K562 (cell line): Measurements from ENCODE around the gene PARD3B. TPM values are rescaled to one million over a fixed set of nuclear protein-coding genes. Genes with fewer than 3 reads are reported as not detected.

Experiments used
- ATAC-seq: fragments of 200-7000 bp; cut with Tn5 transposase; 3 replicates; pipeline ENCODE4 v1.9.1; 2020; ENCODE audit warnings: moderate library complexity
- BruUV-seq: library from RNA; stranded (reverse); fragments of 400-500 nt; replicated peaks from 2 replicates; lab custom pipeline; 2021; lab: Mats Ljungman, UMichigan
- CTCF ChIA-PET: fragments of 300-600 bp; formaldehyde crosslinking; extraction: SDS; loops from one replicate; lab custom pipeline; 2021; ENCODE audit warnings: low intra/inter-chr PET ratio; lab: Yijun Ruan, JAX
- POLR2A ChIA-PET: fragments of 300-600, 350-650 bp; sonication (Branson Sonifier 250); formaldehyde crosslinking; extraction: SDS; loops from one replicate; lab custom pipeline; 2021; ENCODE audit warnings: antibody characterized with exemption, inconsistent platforms; lab: Yijun Ruan, JAX
- DNase-seq, 4 experiments: peaks; one replicate each; pipeline versions ENCODE4 v3.0.0 to v3.0.0-alpha.2; 2011 to 2018; ENCODE audit warnings: low spot score in 3 of 4, mixed read lengths in 3 of 4; ENCODE audit errors: extremely low read depth in 1 of 4
- FAIRE-seq: peaks from 2 replicates; lab custom pipeline; 2011; peaks lifted over from hg19 to GRCh38; lab: Jason Lieb, UNC
- H2AFZ ChIP-seq: 2 replicates; pipeline ENCODE4 v1.6.0; 2011; ENCODE audit warnings: low read depth, low read length, control low read depth, inconsistent platforms
- H3K27ac ChIP-seq: fragments of 200-600 bp; 3 replicates; pipeline ENCODE4 v1.8.0; 2011; ENCODE audit warnings: low read depth, mild to moderate bottlenecking, control low read depth, inconsistent platforms, low read length, moderate library complexity, mixed read lengths; ENCODE audit errors: extremely low read depth
- H3K27me3 ChIP-seq, 2 experiments: fragments of 300-600 bp in 1 of 2; 2 replicates in 1 of 2; 3 replicates in 1 of 2; pipeline versions ENCODE4 v1.6.0 to v1.8.0; 2011; ENCODE audit warnings: inconsistent platforms in 2 of 2, low read length in 2 of 2, mild to moderate bottlenecking in 1 of 2, mixed read lengths in 1 of 2, moderate library complexity in 1 of 2; ENCODE audit not compliant: control insufficient read depth in 2 of 2, insufficient read depth in 2 of 2
- H3K36me3 ChIP-seq: fragments of 300-600 bp; 3 replicates; pipeline ENCODE4 v1.8.0; 2011; ENCODE audit warnings: mild to moderate bottlenecking, low read length, inconsistent platforms; ENCODE audit not compliant: control insufficient read depth, insufficient read depth
- H3K4me1 ChIP-seq, 2 experiments: fragments of 200-600 bp in 1 of 2; replicated peaks in 1 of 2; 2 replicates in 1 of 2; 3 replicates in 1 of 2; pipeline versions ENCODE4 v1.5.1 to v1.8.0; 2011; ENCODE audit warnings: inconsistent platforms in 2 of 2, low read length in 2 of 2, mild to moderate bottlenecking in 1 of 2, mixed read lengths in 1 of 2, moderate library complexity in 1 of 2; ENCODE audit not compliant: control insufficient read depth in 2 of 2, insufficient read depth in 2 of 2
- H3K4me2 ChIP-seq: 2 replicates; pipeline ENCODE4 v1.6.1; 2011; ENCODE audit warnings: low read length, control low read depth, inconsistent platforms, mixed read lengths; ENCODE audit not compliant: insufficient read depth
- H3K4me3 ChIP-seq: fragments of 200-600 bp; sonication (generic), shearing (Covaris generic); 2 replicates; pipeline ENCODE4 v1.5.1; 2016; ENCODE audit warnings: control low read depth, inconsistent platforms
- H3K79me2 ChIP-seq: fragments of 200-600 bp; 3 replicates; pipeline ENCODE4 v1.8.0; 2011; ENCODE audit warnings: low read length, inconsistent platforms; ENCODE audit not compliant: control insufficient read depth, insufficient read depth
- H3K9ac ChIP-seq, 2 experiments: 2 replicates each; pipeline versions ENCODE4 v1.6.0 to v1.6.1; 2011; ENCODE audit warnings: low read depth in 2 of 2, low read length in 2 of 2, control low read depth in 1 of 2, inconsistent platforms in 1 of 2, mild to moderate bottlenecking in 1 of 2, mixed read lengths in 1 of 2; ENCODE audit not compliant: insufficient read depth in 1 of 2
- H3K9me1 ChIP-seq: one replicate; pipeline ENCODE4 v1.6.0; 2011; ENCODE audit warnings: inconsistent platforms, mild to moderate bottlenecking, low read length, moderate library complexity; ENCODE audit not compliant: control insufficient read depth, insufficient read depth
- H3K9me3 ChIP-seq: replicated peaks from 2 replicates; pipeline ENCODE4 v1.5.1; 2011; ENCODE audit warnings: low read depth, low read length, inconsistent platforms; ENCODE audit not compliant: control insufficient read depth, insufficient read depth
- H4K20me1 ChIP-seq: replicated peaks from 2 replicates; pipeline ENCODE4 v1.6.1; 2011; ENCODE audit warnings: low read length, inconsistent platforms, mixed read lengths; ENCODE audit not compliant: control insufficient read depth, insufficient read depth
- BHLHE40 ChIP-seq: IDR thresholded peaks from 2 replicates; pipeline ENCODE4 v1.6.1; 2011; ENCODE audit warnings: low read length, improper control_type of control experiment
- FOXO4 ChIP-seq: fragments of 450-650 bp; formaldehyde crosslinking; IDR thresholded peaks from 2 replicates; pipeline ENCODE4 v1.4.0; 2020; ENCODE audit warnings: mild to moderate bottlenecking, moderate library complexity
- PHF8 ChIP-seq: fragments of 200-600 bp; sonication (generic); IDR thresholded peaks from 2 replicates; pipeline ENCODE4 v1.6.1; 2012; ENCODE audit warnings: mixed run types, mild to moderate bottlenecking, inconsistent platforms, low read length, moderate library complexity, borderline replicate concordance
- SAFB2 ChIP-seq: fragments of 200-400 bp; formaldehyde crosslinking; IDR thresholded peaks from 2 replicates; pipeline ENCODE4 v1.6.1; 2018; ENCODE audit warnings: borderline replicate concordance, low read length, low read depth, moderate library complexity; ENCODE audit not compliant: severe bottlenecking
- SMAD1 ChIP-seq: fragments of 150-350 bp; IDR thresholded peaks from 2 replicates; pipeline ENCODE4 v1.6.1; 2014; ENCODE audit warnings: low read length, low read depth; ENCODE audit not compliant: partially characterized antibody
- SRSF1 ChIP-seq: fragments of 200-400 bp; formaldehyde crosslinking; IDR thresholded peaks from 2 replicates; pipeline ENCODE4 v1.6.1; 2017; ENCODE audit warnings: mild to moderate bottlenecking, low read depth, low read length, moderate library complexity
- ZBTB34 ChIP-seq: fragments of 250-450 bp; sonication (Bioruptor Pico); IDR thresholded peaks from 2 replicates; pipeline ENCODE4 v1.8.0; 2021; ENCODE audit warnings: mild to moderate bottlenecking, moderate library complexity
- ZNF263 ChIP-seq: sonication (generic); formaldehyde crosslinking; IDR thresholded peaks from 2 replicates; pipeline ENCODE4 v1.8.0; 2022; ENCODE audit warnings: mild to moderate bottlenecking, missing genetic modification reagents, borderline replicate concordance
- ZNF707 ChIP-seq: fragments of 250-450 bp; sonication (Bioruptor Pico); conservative IDR thresholded peaks from 2 replicates; pipeline ENCODE4 v1.8.0; 2022; ENCODE audit warnings: inconsistent platforms, mild to moderate bottlenecking, moderate library complexity
- ZSCAN29 ChIP-seq: fragments of 450-650 bp; IDR thresholded peaks from 2 replicates; pipeline ENCODE4 v1.6.1; 2017
- whole genome bisulfite sequencing: fragments of 100-300 bp; shearing (Covaris generic); methylation state at CpG from one replicate; pipeline ENCODE4 v1.1.6; 2016; ENCODE audit warnings: low coverage, mixed read lengths; ENCODE audit not compliant: insufficient coverage; ENCODE audit errors: missing lambda C conversion rate; 5-methylcytosine and 5-hydroxymethylcytosine counted together
- in situ Hi-C: fragments of 300-500 bp; cut with MboI; formaldehyde crosslinking; loops from 4 replicates; pipeline ENCODE4 v1.15.0; 2018; ENCODE audit warnings: inconsistent platforms, mixed read lengths
- intact Hi-C: fragments of 100-400 bp; cut with micrococcal nuclease; formaldehyde crosslinking; loops from 2 replicates; pipeline ENCODE4 v1.14.2; 2022
- polyA plus RNA-seq, 8 experiments: library from polyadenylated mRNA; depleted of rRNA in 4 of 8; stranded (reverse) in 5 of 8; unstranded in 3 of 8; fragments of >200 nt; fragmentation: Nextera tagmentation in 2 of 8; fragmentation: Illumina TruSeq in 1 of 8; extraction: Ambion mirVana in 2 of 8; extraction: Trizol in 1 of 8; gene quantifications; 2 replicates each; pipeline versions ENCODE4 v1.2.1 to v1.2.3, GENCODE V29; 2011 to 2014; ENCODE audit warnings: inconsistent platforms in 1 of 8, missing spikeins in 1 of 8
- total RNA-seq, 7 experiments: library from RNA; depleted of rRNA in 6 of 7; stranded (reverse); fragments of >200 nt in 6 of 7; fragmentation: Illumina TruSeq in 2 of 7; extraction: Trizol in 2 of 7; gene quantifications; 2 replicates each; pipeline versions ENCODE4 v1.2.1 to v1.2.3, GENCODE V29; 2011 to 2021; ENCODE audit warnings: low replicate concordance in 1 of 7

The PARD3B gene
- total and polyA plus RNA-seq, 9 of the 15 experiments (the other 6 are each of a cell fraction or from before 2014, with no cell fraction given), result 0.15 to 3.0 (median 1.1) TPM

- H3K4me3 ChIP-seq, result no peak overlapping the region
- in situ Hi-C loops, result no loop called here
- no peaks in the 10 kb centered on the region for H3K79me2 ChIP-seq
- ChIA-PET POLR2A (no interaction called here), CTCF (no interaction called here)
- intact Hi-C loops, result no loop called here
- no peak for DNase-seq
- TF ChIP-seq PHF8, result no peak
- H3K9me1 ChIP-seq, result no peaks in the 10 kb centered on the region
- H3K4me2 ChIP-seq, result no peak overlapping the region
- no peak overlapping the region for H3K27ac ChIP-seq
- H3K9me3 ChIP-seq, result no peaks in the 10 kb centered on the region
- no peak overlapping the region for H3K9ac ChIP-seq
- H3K27me3 ChIP-seq, result no peaks in the 10 kb centered on the region
- H4K20me1 ChIP-seq, result no peaks in the 10 kb centered on the region
- FAIRE-seq, result no peak
- no peaks in the 10 kb centered on the region for H3K36me3 ChIP-seq
- H3K4me1 ChIP-seq, result no peaks in the 10 kb centered on the region
- WGBS, result 7% methylated on average over 6 of the region's 6 CpGs
- no peak overlapping the region for H2AFZ ChIP-seq
- ATAC-seq, result no peak
- BruUV-seq, result no TSS peak
Observed at GRCh38 chr2:205366336-205367060, 821.2 kb downstream of the PARD3B start.

- no peaks in the 10 kb centered on the region for H3K36me3 ChIP-seq
- H3K9me1 ChIP-seq, result no peaks in the 10 kb centered on the region
- H3K79me2 ChIP-seq, result no peaks in the 10 kb centered on the region
- BruUV-seq, result no TSS peak
- in situ Hi-C loops (no loop called here), intact Hi-C loops (no loop called here)
- no peaks in the 10 kb centered on the region for H4K20me1 ChIP-seq
- H3K9ac ChIP-seq, result no peak overlapping the region
- FAIRE-seq, result no peak
- H3K4me3 ChIP-seq, result no peak overlapping the region
- H2AFZ ChIP-seq, result no peak overlapping the region
- ChIA-PET POLR2A (no interaction called here), CTCF (no interaction called here)
- no peak for ATAC-seq
- no peak for DNase-seq
- H3K4me1 ChIP-seq, result no peaks in the 10 kb centered on the region
- WGBS, result 3% methylated on average over 2 of the region's 2 CpGs
- H3K27ac ChIP-seq, result no peak overlapping the region
- H3K9me3 ChIP-seq, result no peaks in the 10 kb centered on the region
- no peak overlapping the region for H3K4me2 ChIP-seq
- H3K27me3 ChIP-seq, result no peaks in the 10 kb centered on the region
- TF ChIP-seq SMAD1 (no peak), FOXO4 (no peak), ZSCAN29 (no peak), ZBTB34 (CRISPR knock-in tag) (no peak), ZNF707 (CRISPR knock-in tag) (no peak), ZNF263 (CRISPR knock-in tag) (no peak), BHLHE40 (no peak), SAFB2 (no peak), SRSF1 (no peak)
Observed at GRCh38 chr2:205367331-205367935, 822.2 kb downstream of the PARD3B start.
